Measurements from ENCODE around the gene MC4R. TPM values are rescaled to one million over a fixed set of nuclear protein-coding genes. Genes with fewer than 3 reads are reported as not detected.

MC4R gene
- polyA plus RNA-seq, 2 donors = not detected

DNA sequence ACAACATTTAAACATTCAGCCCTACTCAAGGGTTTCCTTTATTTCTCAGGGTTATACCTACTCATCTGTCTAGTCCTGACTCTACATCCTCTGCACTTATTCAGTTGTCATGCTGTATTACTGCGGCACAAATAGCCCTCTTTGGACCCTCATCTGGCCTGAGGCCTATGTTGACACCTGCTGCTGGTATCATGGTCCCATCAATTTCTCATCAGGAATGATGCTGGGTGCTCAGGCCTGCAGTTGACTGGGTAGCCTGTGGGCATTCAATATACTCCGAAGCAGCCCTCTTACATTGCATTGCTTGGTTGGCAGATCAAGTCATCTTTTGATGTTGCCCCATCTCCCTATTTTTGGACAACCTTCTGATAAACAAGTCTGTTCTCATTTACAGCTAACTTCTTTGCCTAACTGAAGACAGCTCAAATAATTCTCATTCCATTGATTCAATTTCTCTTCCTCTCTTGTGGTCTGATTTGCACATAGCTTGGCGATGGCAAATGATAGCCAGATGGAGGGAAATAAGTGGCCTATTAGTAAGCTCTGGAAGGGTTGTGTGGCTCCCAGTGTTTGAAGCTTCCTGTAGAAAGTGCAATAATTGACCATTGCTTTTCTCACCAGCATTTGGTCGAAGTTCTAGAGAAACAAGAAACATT is 19.1 kb upstream of the MC4R start:
- H3K27me3 ChIP-seq (ENCODE audit: control insufficient read depth in 1 of 2, insufficient read depth in 2 of 2, low read length in 2 of 2) = no peaks in the 10 kb centered on the region
- H3K4me3 ChIP-seq (ENCODE audit: low read depth in 1 of 2, low read length in 2 of 2) = no peak overlapping the region
- no peaks in the 10 kb centered on the region for H3K4me1 ChIP-seq (ENCODE audit: control insufficient read depth in 2 of 2, insufficient read depth in 2 of 2, low read length in 1 of 2)
- no peak overlapping the region for H3K27ac ChIP-seq (ENCODE audit: low read depth in 2 of 2, low read length in 1 of 2)
- 77 to 83% methylated on average over 4 of the region's 4 CpGs for whole genome bisulfite sequencing, 2 donors
- no peaks in the 10 kb centered on the region for H3K9me3 ChIP-seq (ENCODE audit: control insufficient read depth in 2 of 2, insufficient read depth in 1 of 2, low read depth in 1 of 2, low read length in 1 of 2)
- H3K36me3 ChIP-seq (ENCODE audit: control insufficient read depth in 2 of 2, insufficient read depth in 2 of 2, low read length in 1 of 2) = no peaks in the 10 kb centered on the region

DNA sequence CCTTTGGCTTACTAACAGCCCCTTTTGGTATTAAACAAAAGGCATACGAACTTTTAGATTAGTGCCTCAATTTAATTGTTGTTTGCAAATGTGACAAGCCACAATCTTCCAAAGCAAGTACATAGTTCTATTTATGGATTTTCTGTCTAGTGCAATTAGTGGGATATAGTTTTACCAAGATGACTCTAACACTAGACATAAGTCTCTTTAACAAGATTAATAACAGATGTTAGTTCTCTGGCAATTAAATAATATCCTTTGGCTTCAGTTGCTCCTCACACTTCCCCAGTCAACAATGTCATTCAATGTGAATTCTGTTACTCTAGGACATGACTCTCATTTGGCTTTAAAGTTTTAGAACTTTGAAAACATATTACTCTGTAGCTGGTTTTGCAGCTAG is 16.7 kb upstream of the MC4R start:
- Histone ChIP-seq H3K27me3 (ENCODE audit: control insufficient read depth in 1 of 2, insufficient read depth in 2 of 2, low read length in 2 of 2) (no peaks in the 10 kb centered on the region), H3K27ac (ENCODE audit: low read depth in 2 of 2, low read length in 1 of 2) (no peak overlapping the region), H3K9me3 (ENCODE audit: control insufficient read depth in 2 of 2, insufficient read depth in 1 of 2, low read depth in 1 of 2, low read length in 1 of 2) (no peaks in the 10 kb centered on the region), H3K36me3 (ENCODE audit: control insufficient read depth in 2 of 2, insufficient read depth in 2 of 2, low read length in 1 of 2) (no peaks in the 10 kb centered on the region), H3K4me1 (ENCODE audit: control insufficient read depth in 2 of 2, insufficient read depth in 2 of 2, low read length in 1 of 2) (no peaks in the 10 kb centered on the region), H3K4me3 (ENCODE audit: low read depth in 1 of 2, low read length in 2 of 2) (no peak overlapping the region)
- 56 to 63% methylated on average over 1 of the region's 1 CpG for WGBS, 2 donors

DNA sequence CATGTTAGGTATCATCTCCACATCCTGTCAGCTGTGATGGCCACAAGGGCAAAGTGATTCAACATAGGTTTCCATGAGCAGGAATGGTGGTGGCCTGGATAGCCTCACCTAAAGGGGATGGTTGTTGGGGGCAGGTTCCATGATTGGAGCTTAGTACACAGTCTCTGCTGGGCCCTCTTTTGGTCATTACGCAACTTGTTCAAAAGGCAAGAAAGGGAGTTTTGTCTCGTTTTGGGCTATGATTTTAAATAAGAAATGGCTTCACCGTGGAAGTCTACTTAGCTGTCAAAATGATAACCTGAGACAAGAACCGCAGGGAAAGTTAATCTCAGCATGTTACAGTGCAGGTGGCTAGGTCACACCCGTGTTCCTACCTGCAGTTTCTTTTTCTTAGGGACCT is 13.1 kb upstream of the MC4R start:
- Histone ChIP-seq H3K9me3 (ENCODE audit: control insufficient read depth in 2 of 2, insufficient read depth in 1 of 2, low read depth in 1 of 2, low read length in 1 of 2) (no peaks in the 10 kb centered on the region), H3K4me3 (ENCODE audit: low read depth in 1 of 2, low read length in 2 of 2) (no peak overlapping the region), H3K36me3 (ENCODE audit: control insufficient read depth in 2 of 2, insufficient read depth in 2 of 2, low read length in 1 of 2) (no peaks in the 10 kb centered on the region), H3K27ac (ENCODE audit: low read depth in 2 of 2, low read length in 1 of 2) (no peak overlapping the region), H3K4me1 (ENCODE audit: control insufficient read depth in 2 of 2, insufficient read depth in 2 of 2, low read length in 1 of 2) (no peaks in the 10 kb centered on the region), H3K27me3 (ENCODE audit: control insufficient read depth in 1 of 2, insufficient read depth in 2 of 2, low read length in 2 of 2) (no peaks in the 10 kb centered on the region)
- 79 to 84% methylated on average over 5 of the region's 5 CpGs for WGBS, 2 donors

DNA sequence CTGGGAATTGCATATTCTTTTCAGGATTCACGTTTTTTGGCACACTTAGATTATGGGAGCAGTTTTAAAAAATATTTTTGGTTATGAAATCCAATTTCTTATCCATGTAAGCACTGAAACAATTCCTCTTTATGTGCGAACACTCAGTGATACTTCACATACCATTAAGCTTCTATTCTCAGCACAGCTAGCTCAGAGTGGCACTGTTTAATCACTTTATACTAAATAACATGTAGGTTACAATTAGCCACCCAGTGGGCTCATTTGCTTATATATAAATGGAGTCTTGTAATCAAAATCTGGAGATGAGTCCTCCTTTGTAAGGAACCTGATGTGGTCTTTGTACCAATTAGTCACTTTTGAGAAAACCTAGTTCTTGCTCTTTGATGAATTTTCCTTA is 11.3 kb upstream of the MC4R start:
- Histone ChIP-seq H3K27me3 (ENCODE audit: control insufficient read depth in 1 of 2, insufficient read depth in 2 of 2, low read length in 2 of 2) (no peaks in the 10 kb centered on the region), H3K4me1 (ENCODE audit: control insufficient read depth in 2 of 2, insufficient read depth in 2 of 2, low read length in 1 of 2) (no peaks in the 10 kb centered on the region), H3K4me3 (ENCODE audit: low read depth in 1 of 2, low read length in 2 of 2) (no peak overlapping the region), H3K27ac (ENCODE audit: low read depth in 2 of 2, low read length in 1 of 2) (no peak overlapping the region), H3K36me3 (ENCODE audit: control insufficient read depth in 2 of 2, insufficient read depth in 2 of 2, low read length in 1 of 2) (no peaks in the 10 kb centered on the region), H3K9me3 (ENCODE audit: control insufficient read depth in 2 of 2, insufficient read depth in 1 of 2, low read depth in 1 of 2, low read length in 1 of 2) (no peaks in the 10 kb centered on the region)
- 54 to 73% methylated on average over 2 of the region's 2 CpGs for WGBS, 2 donors

DNA sequence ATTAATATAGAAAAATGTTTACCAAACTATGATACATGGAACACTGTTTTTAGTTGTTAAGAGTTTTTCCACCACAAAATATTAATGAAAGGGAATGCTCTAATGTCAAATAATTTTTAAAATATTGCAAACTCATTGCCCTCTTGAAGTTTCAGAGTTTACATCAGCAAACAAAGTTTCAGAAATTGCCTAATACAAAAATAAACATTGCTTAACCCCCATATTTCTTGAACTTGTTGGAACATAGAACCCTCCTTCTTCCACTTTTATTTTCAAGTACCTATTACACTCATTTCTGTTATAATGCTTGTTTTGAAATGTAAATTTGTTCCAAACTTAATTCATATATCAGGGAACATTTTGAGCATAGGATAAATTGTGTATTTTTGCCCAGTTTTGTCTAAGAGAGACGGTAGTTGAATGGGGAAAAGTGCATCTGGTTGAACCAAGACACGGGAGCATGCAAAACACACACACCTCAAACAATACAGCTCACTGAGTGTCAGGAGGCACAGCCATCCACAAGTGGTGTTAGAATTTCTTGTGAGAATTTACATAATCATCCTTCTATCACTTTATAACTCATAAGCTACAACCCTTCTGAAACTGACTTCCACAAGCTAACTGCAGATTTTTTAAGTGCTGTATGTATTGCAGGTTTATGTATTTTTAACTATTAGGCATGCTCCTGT is 5.3 kb upstream of the MC4R start:
- WGBS, 2 donors = 39 to 43% methylated on average over 2 of the region's 2 CpGs
- Histone ChIP-seq H3K9me3 (ENCODE audit: control insufficient read depth in 2 of 2, insufficient read depth in 1 of 2, low read depth in 1 of 2, low read length in 1 of 2) (no peaks in the 10 kb centered on the region), H3K27ac (ENCODE audit: low read depth in 2 of 2, low read length in 1 of 2) (no peak overlapping the region)

DNA sequence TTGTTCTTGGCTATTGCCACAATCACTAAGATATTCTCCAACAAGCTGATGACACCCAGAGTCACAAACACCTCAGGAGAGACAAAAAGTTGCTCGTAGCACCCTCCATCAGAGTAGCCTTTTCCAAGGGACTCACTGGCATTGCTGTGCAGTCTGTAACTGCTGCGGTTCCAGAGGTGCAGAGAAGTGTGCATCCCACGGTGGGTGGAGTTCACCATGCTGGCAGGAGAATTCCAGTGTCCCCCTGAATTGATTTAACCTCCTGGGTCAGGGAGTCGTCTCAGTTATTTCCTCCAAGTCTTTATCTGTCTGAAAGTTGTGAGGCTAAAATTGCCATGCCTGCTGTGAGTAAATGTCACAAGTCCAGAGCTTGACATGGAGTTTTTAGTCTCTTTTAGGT is 443 bp downstream of the MC4R start:
- no peak overlapping the region for H3K4me3 ChIP-seq (ENCODE audit: low read depth in 1 of 2, low read length in 2 of 2)
- no peak overlapping the region for H3K27ac ChIP-seq (ENCODE audit: low read depth in 2 of 2, low read length in 1 of 2)
- no peaks in the 10 kb centered on the region for H3K36me3 ChIP-seq (ENCODE audit: control insufficient read depth in 2 of 2, insufficient read depth in 2 of 2, low read length in 1 of 2)
- no peaks in the 10 kb centered on the region for H3K27me3 ChIP-seq (ENCODE audit: control insufficient read depth in 1 of 2, insufficient read depth in 2 of 2, low read length in 2 of 2)
- H3K4me1 ChIP-seq (ENCODE audit: control insufficient read depth in 2 of 2, insufficient read depth in 2 of 2, low read length in 1 of 2) = no peaks in the 10 kb centered on the region
- WGBS, 2 donors = 47 to 56% methylated on average over 4 of the region's 4 CpGs
- peaks cover 0 to 2% of the 10 kb centered on the region in 2 donors for H3K9me3 ChIP-seq (ENCODE audit: control insufficient read depth in 2 of 2, insufficient read depth in 1 of 2, low read depth in 1 of 2, low read length in 1 of 2)

More for the DNA sequence above, 5.3 kb upstream of the MC4R start:
- Histone ChIP-seq H3K4me1 (ENCODE audit: control insufficient read depth in 2 of 2, insufficient read depth in 2 of 2, low read length in 1 of 2) (no peaks in the 10 kb centered on the region), H3K4me3 (ENCODE audit: low read depth in 1 of 2, low read length in 2 of 2) (no peak overlapping the region), H3K27me3 (ENCODE audit: control insufficient read depth in 1 of 2, insufficient read depth in 2 of 2, low read length in 2 of 2) (no peaks in the 10 kb centered on the region), H3K36me3 (ENCODE audit: control insufficient read depth in 2 of 2, insufficient read depth in 2 of 2, low read length in 1 of 2) (no peaks in the 10 kb centered on the region)

DNA sequence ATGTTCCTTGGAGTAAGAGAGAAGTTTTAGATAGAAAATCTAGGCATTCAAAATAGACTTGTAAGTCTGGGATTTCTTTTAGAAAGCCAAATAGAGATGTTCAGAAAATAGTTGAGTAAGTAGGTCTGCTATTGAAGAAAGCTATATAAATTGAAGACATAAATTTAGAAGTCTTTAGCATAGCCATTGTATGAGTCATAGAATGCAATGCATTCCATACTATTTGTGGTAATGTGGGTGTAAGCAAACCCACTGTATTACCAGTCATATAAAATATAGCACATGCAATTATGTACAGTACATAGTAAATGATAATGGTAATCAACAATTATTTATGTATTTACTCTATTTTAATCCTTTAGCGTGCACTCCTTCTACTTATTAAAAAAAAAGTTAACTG is 14.1 kb downstream of the MC4R start:
- Histone ChIP-seq H3K4me1 (ENCODE audit: control insufficient read depth in 2 of 2, insufficient read depth in 2 of 2, low read length in 1 of 2) (no peaks in the 10 kb centered on the region), H3K27me3 (ENCODE audit: control insufficient read depth in 1 of 2, insufficient read depth in 2 of 2, low read length in 2 of 2) (no peaks in the 10 kb centered on the region), H3K9me3 (ENCODE audit: control insufficient read depth in 2 of 2, insufficient read depth in 1 of 2, low read depth in 1 of 2, low read length in 1 of 2) (no peaks in the 10 kb centered on the region), H3K36me3 (ENCODE audit: control insufficient read depth in 2 of 2, insufficient read depth in 2 of 2, low read length in 1 of 2) (no peaks in the 10 kb centered on the region), H3K27ac (ENCODE audit: low read depth in 2 of 2, low read length in 1 of 2) (no peak overlapping the region), H3K4me3 (ENCODE audit: low read depth in 1 of 2, low read length in 2 of 2) (no peak overlapping the region)
- 72 to 84% methylated on average over 1 of the region's 1 CpG for WGBS, 2 donors

DNA sequence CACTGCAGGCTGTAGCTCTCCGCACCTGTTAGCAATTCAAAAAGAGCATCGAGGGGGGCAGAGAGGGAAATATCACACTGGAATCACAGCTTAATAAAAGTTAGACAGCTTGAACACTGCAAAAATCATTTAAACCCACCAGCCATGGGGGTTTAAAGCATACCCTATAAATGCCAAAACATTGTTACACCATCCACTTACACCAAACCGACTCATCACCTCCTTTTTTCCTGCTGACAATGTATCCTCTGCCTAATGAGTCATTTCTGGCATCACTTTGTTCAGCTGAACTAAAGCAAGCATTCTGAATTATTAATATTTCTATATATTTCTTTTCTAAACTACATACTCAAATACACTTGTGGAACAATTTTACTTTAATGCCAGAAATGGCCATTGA is 21.6 kb downstream of the MC4R start:
- Histone ChIP-seq H3K4me3 (ENCODE audit: low read depth in 1 of 2, low read length in 2 of 2) (no peak overlapping the region), H3K9me3 (ENCODE audit: control insufficient read depth in 2 of 2, insufficient read depth in 1 of 2, low read depth in 1 of 2, low read length in 1 of 2) (no peaks in the 10 kb centered on the region), H3K27me3 (ENCODE audit: control insufficient read depth in 1 of 2, insufficient read depth in 2 of 2, low read length in 2 of 2) (no peaks in the 10 kb centered on the region), H3K4me1 (ENCODE audit: control insufficient read depth in 2 of 2, insufficient read depth in 2 of 2, low read length in 1 of 2) (no peaks in the 10 kb centered on the region), H3K27ac (ENCODE audit: low read depth in 2 of 2, low read length in 1 of 2) (no peak overlapping the region), H3K36me3 (ENCODE audit: control insufficient read depth in 2 of 2, insufficient read depth in 2 of 2, low read length in 1 of 2) (no peaks in the 10 kb centered on the region)
- WGBS, 2 donors = 73 to 76% methylated on average over 3 of the region's 3 CpGs

DNA sequence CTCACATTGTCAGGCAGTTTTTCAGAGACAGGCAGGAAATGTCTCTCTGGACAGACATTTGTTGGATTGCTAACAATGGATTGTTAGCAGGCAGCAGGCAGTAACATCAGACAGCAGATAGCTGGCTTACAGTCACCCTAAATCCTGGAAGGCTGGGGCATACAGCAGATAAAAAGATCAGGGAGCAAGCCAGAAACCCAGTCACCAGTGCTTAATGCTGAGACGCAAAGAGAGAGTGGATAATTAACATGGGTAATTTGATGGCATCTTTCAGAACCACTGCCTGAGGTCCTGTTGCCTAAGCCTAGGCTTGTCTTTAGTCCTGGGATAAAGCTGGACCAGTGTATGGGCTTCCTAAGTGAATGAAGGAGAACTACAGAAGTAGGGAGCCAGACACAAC is 22.4 kb downstream of the MC4R start:
- 71 to 84% methylated on average over 1 of the region's 1 CpG for WGBS, 2 donors
- H3K4me1 ChIP-seq (ENCODE audit: control insufficient read depth in 2 of 2, insufficient read depth in 2 of 2, low read length in 1 of 2) = no peaks in the 10 kb centered on the region
- H3K4me3 ChIP-seq (ENCODE audit: low read depth in 1 of 2, low read length in 2 of 2) = no peak overlapping the region
- H3K27me3 ChIP-seq (ENCODE audit: control insufficient read depth in 1 of 2, insufficient read depth in 2 of 2, low read length in 2 of 2) = no peaks in the 10 kb centered on the region
- no peaks in the 10 kb centered on the region for H3K9me3 ChIP-seq (ENCODE audit: control insufficient read depth in 2 of 2, insufficient read depth in 1 of 2, low read depth in 1 of 2, low read length in 1 of 2)
- H3K36me3 ChIP-seq (ENCODE audit: control insufficient read depth in 2 of 2, insufficient read depth in 2 of 2, low read length in 1 of 2) = no peaks in the 10 kb centered on the region
- H3K27ac ChIP-seq (ENCODE audit: low read depth in 2 of 2, low read length in 1 of 2) = no peak overlapping the region

DNA sequence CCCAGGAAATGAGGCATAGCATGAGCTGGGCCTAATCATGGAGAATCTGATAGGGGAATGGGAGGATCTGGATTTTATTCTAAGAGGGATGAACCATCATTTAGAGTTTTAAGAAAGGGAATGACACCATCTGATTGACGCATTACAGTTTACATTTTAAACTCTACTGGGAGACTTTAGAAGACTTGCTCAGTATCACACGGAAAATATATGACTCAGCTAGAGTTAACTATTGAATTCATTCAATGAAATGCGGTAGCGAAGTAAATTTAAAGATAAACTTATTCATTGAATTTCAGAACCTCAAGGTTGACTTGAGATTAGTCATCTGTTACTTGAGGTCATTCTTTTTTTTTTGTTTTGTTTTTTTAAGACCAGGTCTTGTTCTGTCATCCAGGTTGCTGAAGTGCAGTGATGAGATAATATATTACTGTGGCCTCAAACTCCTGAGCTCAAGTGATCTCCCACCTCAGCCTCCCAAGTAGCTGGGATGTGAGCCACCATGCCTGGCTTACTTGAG is 25.0 kb downstream of the MC4R start:
- no peak overlapping the region for H3K4me3 ChIP-seq (ENCODE audit: low read depth in 1 of 2, low read length in 2 of 2)
- no peaks in the 10 kb centered on the region for H3K4me1 ChIP-seq (ENCODE audit: control insufficient read depth in 2 of 2, insufficient read depth in 2 of 2, low read length in 1 of 2)
- no peaks in the 10 kb centered on the region for H3K36me3 ChIP-seq (ENCODE audit: control insufficient read depth in 2 of 2, insufficient read depth in 2 of 2, low read length in 1 of 2)
- H3K9me3 ChIP-seq (ENCODE audit: control insufficient read depth in 2 of 2, insufficient read depth in 1 of 2, low read depth in 1 of 2, low read length in 1 of 2) = no peaks in the 10 kb centered on the region
- WGBS, 2 donors = 85 to 86% methylated on average over 4 of the region's 4 CpGs
- H3K27ac ChIP-seq (ENCODE audit: low read depth in 2 of 2, low read length in 1 of 2) = no peak overlapping the region
- H3K27me3 ChIP-seq (ENCODE audit: control insufficient read depth in 1 of 2, insufficient read depth in 2 of 2, low read length in 2 of 2) = no peaks in the 10 kb centered on the region

Measured in esophagus (tissue), 2 donors.